WTC11 (cell line): Measurements from ENCODE around the gene BPIFA2. TPM values are rescaled to one million over a fixed set of nuclear protein-coding genes. Genes with fewer than 3 reads are reported as not detected.

Experiments used
- ATAC-seq: fragments of 200-7000 bp; cut with Tn5 transposase; 2 replicates; pipeline ENCODE4 v1.10.0; 2021; ENCODE audit warnings: mild to moderate bottlenecking, moderate library complexity
- CTCF ChIA-PET: fragments of 300-600 bp; sonication (Branson Sonifier 250); formaldehyde crosslinking; loops from one replicate; lab custom pipeline; 2021; ENCODE audit warnings: antibody characterized with exemption; lab: Charles Lee
- POLR2A ChIA-PET: fragments of 350-600 bp; sonication (Branson Sonifier 250); formaldehyde crosslinking; loops from one replicate; lab custom pipeline; 2021; ENCODE audit warnings: antibody characterized with exemption; lab: Charles Lee
- DNase-seq: peaks from one replicate; pipeline ENCODE4 v3.0.0; 2021; ENCODE audit warnings: low spot score
- H3K27ac Mint-ChIP-seq: 2 replicates; pipeline ENCODE4 v1.8.0; 2021; ENCODE audit warnings: mixed read lengths
- H3K27me3 Mint-ChIP-seq: 2 replicates; pipeline ENCODE4 v1.8.0; 2021; ENCODE audit warnings: low read depth, mild to moderate bottlenecking, moderate library complexity, mixed read lengths
- H3K36me3 Mint-ChIP-seq: 2 replicates; pipeline ENCODE4 v1.8.0; 2021; ENCODE audit warnings: mixed read lengths
- H3K4me1 Mint-ChIP-seq: 2 replicates; pipeline ENCODE4 v1.8.0; 2022; ENCODE audit warnings: mixed read lengths
- H3K4me3 Mint-ChIP-seq: 2 replicates; pipeline ENCODE4 v1.8.0; 2021; ENCODE audit warnings: mild to moderate bottlenecking, moderate library complexity, mixed read lengths
- H3K9me3 Mint-ChIP-seq: 2 replicates; pipeline ENCODE4 v1.8.0; 2021; ENCODE audit warnings: mixed read lengths
- KAT7 ChIP-seq: sonication (generic); formaldehyde crosslinking; IDR thresholded peaks from 2 replicates; pipeline ENCODE4 v1.8.1; 2023; ENCODE audit warnings: missing genetic modification reagents, mild to moderate bottlenecking, borderline replicate concordance
- MXD4 ChIP-seq: fragments of 250-450 bp; sonication (Bioruptor Pico); IDR thresholded peaks from 2 replicates; pipeline ENCODE4 v1.8.0; 2021; ENCODE audit warnings: mild to moderate bottlenecking, moderate library complexity, borderline replicate concordance
- MYBL2 ChIP-seq: sonication (generic); formaldehyde crosslinking; IDR thresholded peaks from 2 replicates; pipeline ENCODE4 v1.8.1; 2023; ENCODE audit warnings: mild to moderate bottlenecking, moderate library complexity, missing genetic modification reagents
- PRRX2 ChIP-seq: fragments of 250-450 bp; sonication (Bioruptor Pico); IDR thresholded peaks from 2 replicates; pipeline ENCODE4 v1.8.0; 2021; ENCODE audit warnings: mild to moderate bottlenecking
- SMAD4 ChIP-seq: sonication (generic); formaldehyde crosslinking; IDR thresholded peaks from 2 replicates; pipeline ENCODE4 v1.8.0; 2022; ENCODE audit warnings: mild to moderate bottlenecking, missing genetic modification reagents
- TEAD4 ChIP-seq: sonication (generic); formaldehyde crosslinking; IDR thresholded peaks from 2 replicates; pipeline ENCODE4 v1.8.0; 2022; ENCODE audit warnings: mild to moderate bottlenecking, missing genetic modification reagents
- total RNA-seq: library from RNA; stranded (reverse); gene quantifications from 3 replicates; pipeline ENCODE4 v1.2.3, GENCODE V29; 2021
- TF ChIP-seq, protein P1 (sequence below): sonication (generic); formaldehyde crosslinking; IDR thresholded peaks from 2 replicates; pipeline ENCODE4 v1.8.1; 2022; ENCODE audit warnings: mild to moderate bottlenecking, moderate library complexity, missing genetic modification reagents
- TF ChIP-seq, protein P2 (sequence below): sonication (generic); formaldehyde crosslinking; IDR thresholded peaks from 2 replicates; pipeline ENCODE4 v1.8.1; 2022; ENCODE audit warnings: mild to moderate bottlenecking, missing genetic modification reagents, moderate library complexity, borderline replicate concordance
- TF ChIP-seq, protein P3 (sequence below): sonication (generic); formaldehyde crosslinking; IDR thresholded peaks from 2 replicates; pipeline ENCODE4 v1.8.1; 2023; ENCODE audit warnings: mild to moderate bottlenecking, missing genetic modification reagents
- TF ChIP-seq, protein P4 (sequence below): sonication (generic); formaldehyde crosslinking; IDR thresholded peaks from 2 replicates; pipeline ENCODE4 v1.8.1; 2023; ENCODE audit warnings: mild to moderate bottlenecking, moderate library complexity, missing genetic modification reagents
- TF ChIP-seq, protein P5 (sequence below): sonication (generic); formaldehyde crosslinking; IDR thresholded peaks from 2 replicates; pipeline ENCODE4 v1.8.1; 2023; ENCODE audit warnings: mild to moderate bottlenecking, missing genetic modification reagents, moderate library complexity
- TF ChIP-seq, protein P6 (sequence below): sonication (generic); formaldehyde crosslinking; conservative IDR thresholded peaks from 2 replicates; pipeline ENCODE4 v1.8.1; 2023; ENCODE audit warnings: mild to moderate bottlenecking, low read depth, missing genetic modification reagents, moderate library complexity
- TF ChIP-seq, protein P7 (sequence below): sonication (generic); formaldehyde crosslinking; IDR thresholded peaks from 2 replicates; pipeline ENCODE4 v1.8.1; 2023; ENCODE audit warnings: mild to moderate bottlenecking, missing genetic modification reagents, moderate library complexity
- TF ChIP-seq, protein P8 (sequence below): sonication (generic); formaldehyde crosslinking; IDR thresholded peaks from 2 replicates; pipeline ENCODE4 v1.8.0; 2022; ENCODE audit warnings: mild to moderate bottlenecking, missing genetic modification reagents

Gene BPIFA2
- total RNA-seq, 1 experiment from 2014 or later, result not detected

DNA sequence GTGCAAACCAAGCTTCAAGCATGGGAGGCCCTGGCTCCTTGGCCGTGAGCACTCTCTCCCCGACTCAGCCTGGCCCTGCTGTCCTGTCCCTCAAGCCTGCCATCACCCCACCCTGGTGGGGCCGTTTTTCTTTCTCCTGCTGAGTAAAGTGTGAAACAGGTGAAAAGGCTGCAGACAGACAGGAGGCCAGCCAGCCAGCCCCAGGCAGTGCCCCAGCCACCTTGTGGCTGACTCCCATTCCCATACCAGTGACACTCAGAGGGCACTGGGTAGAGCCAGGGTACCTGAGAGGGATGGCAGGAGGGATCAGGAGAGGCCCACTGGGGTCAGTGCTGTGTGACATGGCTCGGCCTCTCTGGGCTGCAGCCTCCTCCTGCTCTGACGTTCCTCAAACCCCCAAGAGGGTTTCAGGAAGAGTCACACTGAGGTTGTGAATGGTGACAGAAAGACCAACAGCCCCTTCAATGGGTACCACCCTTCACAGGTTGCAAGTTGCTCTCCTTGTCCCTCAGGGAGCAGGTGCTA, 35.9 kb upstream of the BPIFA2 start:
- no peak for ATAC-seq
- H3K4me1 Mint-ChIP-seq, result peaks cover 3% of the 10 kb centered on the region
- H3K9me3 Mint-ChIP-seq, result peaks cover 8% of the 10 kb centered on the region; the same call in 1 of the 2 replicates
- H3K27ac Mint-ChIP-seq, result no peak overlapping the region
- ChIA-PET CTCF (interaction anchor here (0.6 to 1.4 kb wide), 3 partner anchors 127 to 1050 kb away, joined by 3 to 4 read pairs (median 3); no protein-coding TSS in a partner anchor), POLR2A (no interaction called here)
- H3K4me3 Mint-ChIP-seq, result no peak overlapping the region
- no peaks in the 10 kb centered on the region for H3K27me3 Mint-ChIP-seq
- H3K36me3 Mint-ChIP-seq, result no peaks in the 10 kb centered on the region
- TF ChIP-seq, protein P1, sequence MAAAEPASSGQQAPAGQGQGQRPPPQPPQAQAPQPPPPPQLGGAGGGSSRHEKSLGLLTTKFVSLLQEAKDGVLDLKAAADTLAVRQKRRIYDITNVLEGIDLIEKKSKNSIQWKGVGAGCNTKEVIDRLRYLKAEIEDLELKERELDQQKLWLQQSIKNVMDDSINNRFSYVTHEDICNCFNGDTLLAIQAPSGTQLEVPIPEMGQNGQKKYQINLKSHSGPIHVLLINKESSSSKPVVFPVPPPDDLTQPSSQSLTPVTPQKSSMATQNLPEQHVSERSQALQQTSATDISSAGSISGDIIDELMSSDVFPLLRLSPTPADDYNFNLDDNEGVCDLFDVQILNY, result no peak
- TF ChIP-seq, protein P2, sequence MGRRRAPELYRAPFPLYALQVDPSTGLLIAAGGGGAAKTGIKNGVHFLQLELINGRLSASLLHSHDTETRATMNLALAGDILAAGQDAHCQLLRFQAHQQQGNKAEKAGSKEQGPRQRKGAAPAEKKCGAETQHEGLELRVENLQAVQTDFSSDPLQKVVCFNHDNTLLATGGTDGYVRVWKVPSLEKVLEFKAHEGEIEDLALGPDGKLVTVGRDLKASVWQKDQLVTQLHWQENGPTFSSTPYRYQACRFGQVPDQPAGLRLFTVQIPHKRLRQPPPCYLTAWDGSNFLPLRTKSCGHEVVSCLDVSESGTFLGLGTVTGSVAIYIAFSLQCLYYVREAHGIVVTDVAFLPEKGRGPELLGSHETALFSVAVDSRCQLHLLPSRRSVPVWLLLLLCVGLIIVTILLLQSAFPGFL (CRISPR knock-in tag), result no peak
- no peak for TF ChIP-seq PRRX2 (CRISPR knock-in tag)
- TF ChIP-seq TEAD4 (CRISPR knock-in tag), result no peak
- TF ChIP-seq, protein P3, sequence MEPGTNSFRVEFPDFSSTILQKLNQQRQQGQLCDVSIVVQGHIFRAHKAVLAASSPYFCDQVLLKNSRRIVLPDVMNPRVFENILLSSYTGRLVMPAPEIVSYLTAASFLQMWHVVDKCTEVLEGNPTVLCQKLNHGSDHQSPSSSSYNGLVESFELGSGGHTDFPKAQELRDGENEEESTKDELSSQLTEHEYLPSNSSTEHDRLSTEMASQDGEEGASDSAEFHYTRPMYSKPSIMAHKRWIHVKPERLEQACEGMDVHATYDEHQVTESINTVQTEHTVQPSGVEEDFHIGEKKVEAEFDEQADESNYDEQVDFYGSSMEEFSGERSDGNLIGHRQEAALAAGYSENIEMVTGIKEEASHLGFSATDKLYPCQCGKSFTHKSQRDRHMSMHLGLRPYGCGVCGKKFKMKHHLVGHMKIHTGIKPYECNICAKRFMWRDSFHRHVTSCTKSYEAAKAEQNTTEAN, result no peak
- TF ChIP-seq, protein P4, sequence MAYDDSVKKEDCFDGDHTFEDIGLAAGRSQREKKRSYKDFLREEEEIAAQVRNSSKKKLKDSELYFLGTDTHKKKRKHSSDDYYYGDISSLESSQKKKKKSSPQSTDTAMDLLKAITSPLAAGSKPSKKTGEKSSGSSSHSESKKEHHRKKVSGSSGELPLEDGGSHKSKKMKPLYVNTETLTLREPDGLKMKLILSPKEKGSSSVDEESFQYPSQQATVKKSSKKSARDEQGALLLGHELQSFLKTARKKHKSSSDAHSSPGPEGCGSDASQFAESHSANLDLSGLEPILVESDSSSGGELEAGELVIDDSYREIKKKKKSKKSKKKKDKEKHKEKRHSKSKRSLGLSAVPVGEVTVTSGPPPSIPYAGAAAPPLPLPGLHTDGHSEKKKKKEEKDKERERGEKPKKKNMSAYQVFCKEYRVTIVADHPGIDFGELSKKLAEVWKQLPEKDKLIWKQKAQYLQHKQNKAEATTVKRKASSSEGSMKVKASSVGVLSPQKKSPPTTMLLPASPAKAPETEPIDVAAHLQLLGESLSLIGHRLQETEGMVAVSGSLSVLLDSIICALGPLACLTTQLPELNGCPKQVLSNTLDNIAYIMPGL (CRISPR knock-in tag), result no peak
- TF ChIP-seq SMAD4, result no peak
- TF ChIP-seq, protein P5, sequence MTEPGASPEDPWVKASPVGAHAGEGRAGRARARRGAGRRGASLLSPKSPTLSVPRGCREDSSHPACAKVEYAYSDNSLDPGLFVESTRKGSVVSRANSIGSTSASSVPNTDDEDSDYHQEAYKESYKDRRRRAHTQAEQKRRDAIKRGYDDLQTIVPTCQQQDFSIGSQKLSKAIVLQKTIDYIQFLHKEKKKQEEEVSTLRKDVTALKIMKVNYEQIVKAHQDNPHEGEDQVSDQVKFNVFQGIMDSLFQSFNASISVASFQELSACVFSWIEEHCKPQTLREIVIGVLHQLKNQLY, result no peak
- TF ChIP-seq KAT7 (CRISPR knock-in tag), result no peak
- no peak for TF ChIP-seq MXD4
- TF ChIP-seq, protein P6, sequence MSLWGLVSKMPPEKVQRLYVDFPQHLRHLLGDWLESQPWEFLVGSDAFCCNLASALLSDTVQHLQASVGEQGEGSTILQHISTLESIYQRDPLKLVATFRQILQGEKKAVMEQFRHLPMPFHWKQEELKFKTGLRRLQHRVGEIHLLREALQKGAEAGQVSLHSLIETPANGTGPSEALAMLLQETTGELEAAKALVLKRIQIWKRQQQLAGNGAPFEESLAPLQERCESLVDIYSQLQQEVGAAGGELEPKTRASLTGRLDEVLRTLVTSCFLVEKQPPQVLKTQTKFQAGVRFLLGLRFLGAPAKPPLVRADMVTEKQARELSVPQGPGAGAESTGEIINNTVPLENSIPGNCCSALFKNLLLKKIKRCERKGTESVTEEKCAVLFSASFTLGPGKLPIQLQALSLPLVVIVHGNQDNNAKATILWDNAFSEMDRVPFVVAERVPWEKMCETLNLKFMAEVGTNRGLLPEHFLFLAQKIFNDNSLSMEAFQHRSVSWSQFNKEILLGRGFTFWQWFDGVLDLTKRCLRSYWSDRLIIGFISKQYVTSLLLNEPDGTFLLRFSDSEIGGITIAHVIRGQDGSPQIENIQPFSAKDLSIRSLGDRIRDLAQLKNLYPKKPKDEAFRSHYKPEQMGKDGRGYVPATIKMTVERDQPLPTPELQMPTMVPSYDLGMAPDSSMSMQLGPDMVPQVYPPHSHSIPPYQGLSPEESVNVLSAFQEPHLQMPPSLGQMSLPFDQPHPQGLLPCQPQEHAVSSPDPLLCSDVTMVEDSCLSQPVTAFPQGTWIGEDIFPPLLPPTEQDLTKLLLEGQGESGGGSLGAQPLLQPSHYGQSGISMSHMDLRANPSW (CRISPR knock-in tag), result no peak
- TF ChIP-seq, protein P7, sequence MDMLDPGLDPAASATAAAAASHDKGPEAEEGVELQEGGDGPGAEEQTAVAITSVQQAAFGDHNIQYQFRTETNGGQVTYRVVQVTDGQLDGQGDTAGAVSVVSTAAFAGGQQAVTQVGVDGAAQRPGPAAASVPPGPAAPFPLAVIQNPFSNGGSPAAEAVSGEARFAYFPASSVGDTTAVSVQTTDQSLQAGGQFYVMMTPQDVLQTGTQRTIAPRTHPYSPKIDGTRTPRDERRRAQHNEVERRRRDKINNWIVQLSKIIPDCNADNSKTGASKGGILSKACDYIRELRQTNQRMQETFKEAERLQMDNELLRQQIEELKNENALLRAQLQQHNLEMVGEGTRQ (CRISPR knock-in tag), result no peak
- TF ChIP-seq, protein P8, sequence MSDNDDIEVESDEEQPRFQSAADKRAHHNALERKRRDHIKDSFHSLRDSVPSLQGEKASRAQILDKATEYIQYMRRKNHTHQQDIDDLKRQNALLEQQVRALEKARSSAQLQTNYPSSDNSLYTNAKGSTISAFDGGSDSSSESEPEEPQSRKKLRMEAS, result no peak
- TF ChIP-seq MYBL2 (CRISPR knock-in tag), result no peak
- DNase-seq, result no peak
